HepG2 (cell line): ENCODE results near the gene ZBTB32. TPM values are rescaled to one million over a fixed set of nuclear protein-coding genes. Genes with fewer than 3 reads are reported as not detected.

Experiments
- ATF7-NPFF ChIP-seq: sonication (generic); formaldehyde crosslinking; IDR thresholded peaks from 2 replicates; pipeline ENCODE4 v1.8.1; 2023; ENCODE audit warnings: mild to moderate bottlenecking, low read depth, missing genetic modification reagents, moderate library complexity
- GMEB1 ChIP-seq: sonication (generic); formaldehyde crosslinking; IDR thresholded peaks from 2 replicates; pipeline ENCODE4 v1.5.1; 2020; ENCODE audit warnings: missing genetic modification reagents, mild to moderate bottlenecking, borderline replicate concordance
- HNF1B ChIP-seq: sonication (generic); formaldehyde crosslinking; IDR thresholded peaks from 2 replicates; pipeline ENCODE4 v1.5.1; 2020; ENCODE audit warnings: mild to moderate bottlenecking, moderate library complexity, missing genetic modification reagents
- NFIC ChIP-seq: IDR thresholded peaks from 2 replicates; pipeline ENCODE4 v1.6.1; 2012; ENCODE audit warnings: mild to moderate bottlenecking, low read length, inconsistent platforms
- POGZ ChIP-seq: sonication (generic); formaldehyde crosslinking; IDR thresholded peaks from 2 replicates; pipeline ENCODE4 v1.4.0; 2020; ENCODE audit warnings: mild to moderate bottlenecking, missing genetic modification reagents
- SOX5 ChIP-seq: IDR thresholded peaks from 2 replicates; pipeline ENCODE4 v1.6.1; 2016; ENCODE audit warnings: borderline replicate concordance
- THRA ChIP-seq: sonication (generic); formaldehyde crosslinking; IDR thresholded peaks from 2 replicates; pipeline ENCODE4 v1.4.0; 2020; ENCODE audit warnings: missing genetic modification reagents, borderline replicate concordance
- XRCC5 ChIP-seq: fragments of 200-400 bp; formaldehyde crosslinking; optimal IDR thresholded peaks from 2 replicates; pipeline ENCODE3; 2017; ENCODE audit warnings: mild to moderate bottlenecking, low read length
- ZBTB38 ChIP-seq: sonication (generic); formaldehyde crosslinking; IDR thresholded peaks from 2 replicates; pipeline ENCODE4 v1.5.1; 2020; ENCODE audit warnings: mild to moderate bottlenecking, missing genetic modification reagents
- ZBTB40 ChIP-seq, 2 experiments: fragments of 450-650 bp in 1 of 2; sonication (generic) in 1 of 2; formaldehyde crosslinking in 1 of 2; IDR thresholded peaks; 2 replicates each; pipeline versions ENCODE4 v1.6.1 to v1.8.0; 2016 to 2022; ENCODE audit warnings: antibody characterized with exemption in 1 of 2, mild to moderate bottlenecking in 1 of 2, missing genetic modification reagents in 1 of 2
- ZNF121 ChIP-seq: sonication (generic); formaldehyde crosslinking; IDR thresholded peaks from 2 replicates; pipeline ENCODE4 v1.5.0; 2020; ENCODE audit warnings: mild to moderate bottlenecking, missing genetic modification reagents
- ZNF496 ChIP-seq: sonication (generic); formaldehyde crosslinking; IDR thresholded peaks from 2 replicates; pipeline ENCODE4 v1.8.1; 2023; ENCODE audit warnings: mild to moderate bottlenecking, moderate library complexity, missing genetic modification reagents; ENCODE audit not compliant: insufficient replicate concordance
- polyA plus RNA-seq, 8 experiments: library from polyadenylated mRNA; depleted of rRNA in 3 of 8; stranded (reverse) in 7 of 8; unstranded in 1 of 8; fragments of >200 nt; fragmentation: Illumina TruSeq in 4 of 8; extraction: Trizol in 4 of 8; gene quantifications; 2 replicates each; pipeline versions ENCODE4 v1.2.1 to v1.2.3, GENCODE V29; 2011 to 2016; ENCODE audit warnings: low read depth in 4 of 8, missing spikeins in 1 of 8, mixed read lengths in 1 of 8; ENCODE audit not compliant: insufficient read depth in 1 of 8
- total RNA-seq, 5 experiments: library from RNA; depleted of rRNA; stranded (reverse); fragments of >200 nt; fragmentation: Illumina TruSeq; extraction: Trizol; gene quantifications; 2 replicates each; pipeline ENCODE4 v1.2.3, GENCODE V29; 2016; ENCODE audit warnings: low read depth in 1 of 5

ZBTB32 gene
- total and polyA plus RNA-seq, 2 of the 13 experiments (the other 11 are each of a cell fraction or from before 2014, with no cell fraction given) = not detected

- no peak for TF ChIP-seq ATF7-NPFF (CRISPR knock-in tag)
- peak; percentile 17; the same call in 1 of the 2 replicates for TF ChIP-seq ZBTB40 (IDR thresholded peaks at IDR 0.05)
- peak; percentile 51; the same call in 1 of the 2 replicates for TF ChIP-seq ZBTB40 (CRISPR knock-in tag; IDR thresholded peaks at IDR 0.05)
- TF ChIP-seq ZNF496 (CRISPR knock-in tag) = no peak
- TF ChIP-seq ZNF121 (CRISPR knock-in tag) = peak; percentile 96
- peak; percentile 83 for TF ChIP-seq HNF1B (CRISPR knock-in tag)
- 0 out of 2 replicates have a peak, but pooled peaks have one; percentile 36 for TF ChIP-seq ZBTB38
- no peak for TF ChIP-seq NFIC
- TF ChIP-seq GMEB1 (CRISPR knock-in tag) = peak; percentile 85
- 0 out of 2 replicates have a peak, but pooled peaks have one; percentile 7 for TF ChIP-seq SOX5
- peak; percentile 33; the same call in 1 of the 2 replicates for TF ChIP-seq THRA
- peak; percentile 61 for TF ChIP-seq POGZ (CRISPR knock-in tag)
- TF ChIP-seq XRCC5 = peak; percentile 79
Observed at GRCh38 chr19:35748106-35749020, 44.0 kb downstream of the ZBTB32 start, which contains the start of gene LIN37 (continued).
